GM18520 (cell line): ENCODE results near the gene JARID2.

ENCODE experiments used
- ATAC-seq: cut with Tn5 transposase; IDR thresholded peaks from one replicate; pipeline ENCODE4 v1.9.1; 2021; ENCODE audit not compliant: unreplicated experiment

Gene JARID2

DNA sequence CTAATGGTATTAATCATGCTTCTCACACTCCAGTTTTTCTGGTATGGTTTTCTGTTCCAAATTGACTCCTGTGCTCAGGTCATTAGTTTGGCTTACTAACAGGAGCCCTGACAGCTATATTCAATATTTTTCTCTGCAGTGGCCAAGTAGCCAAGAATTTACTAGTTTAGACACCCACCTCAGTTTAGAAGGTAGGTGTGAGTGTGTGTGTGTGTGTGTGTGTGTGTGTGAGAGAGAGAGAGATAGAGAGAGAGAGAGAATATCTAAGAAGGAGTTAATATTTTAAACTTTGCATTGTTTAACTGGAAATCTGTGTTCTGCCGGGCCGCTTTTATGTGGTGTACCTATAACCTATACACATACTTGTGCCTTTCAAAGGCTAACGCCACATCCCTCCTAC is 18.5 kb downstream of the JARID2 start:
- no peak for ATAC-seq

DNA sequence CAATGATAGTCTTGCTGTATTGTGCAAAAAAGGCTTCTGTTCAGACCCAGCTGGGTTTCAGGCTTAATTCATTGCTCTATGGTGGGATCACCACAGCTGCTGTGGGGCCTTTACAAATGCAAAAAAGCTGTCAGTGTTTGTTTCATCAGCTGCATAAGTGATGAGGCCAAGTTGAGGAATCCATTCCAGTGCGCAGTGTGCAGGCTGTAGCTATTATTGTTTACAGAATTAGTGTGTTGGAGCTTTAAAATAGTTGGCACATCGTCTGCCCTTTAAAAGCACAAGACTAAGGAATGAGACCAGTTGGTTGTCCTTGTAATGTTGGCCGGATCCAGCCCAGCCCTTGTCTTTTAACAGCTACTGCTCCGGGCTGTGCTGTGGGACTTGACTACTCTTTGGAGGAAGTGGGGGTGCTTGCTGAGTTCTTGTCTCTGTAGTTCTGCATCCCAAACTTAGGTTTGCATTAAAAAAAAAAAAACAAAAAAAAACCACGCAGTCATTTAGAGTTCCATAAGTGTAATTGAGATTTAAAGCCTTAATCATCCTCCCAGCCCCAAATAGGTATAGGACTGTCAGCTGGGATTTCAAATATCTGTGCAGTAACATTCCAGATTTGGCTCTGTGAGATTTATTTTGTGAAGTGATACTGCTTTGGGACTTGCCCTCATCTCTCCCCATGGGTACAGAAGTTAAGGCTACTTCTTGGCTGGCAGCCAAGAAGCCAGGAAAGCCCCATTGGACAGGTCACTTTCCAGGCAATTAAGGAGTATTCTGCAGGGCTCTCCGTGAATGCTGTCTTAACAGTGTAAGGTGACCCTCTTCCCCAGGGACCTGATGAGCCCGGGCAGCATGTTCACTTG is 19.3 kb downstream of the JARID2 start:
- ATAC-seq = no peak

DNA sequence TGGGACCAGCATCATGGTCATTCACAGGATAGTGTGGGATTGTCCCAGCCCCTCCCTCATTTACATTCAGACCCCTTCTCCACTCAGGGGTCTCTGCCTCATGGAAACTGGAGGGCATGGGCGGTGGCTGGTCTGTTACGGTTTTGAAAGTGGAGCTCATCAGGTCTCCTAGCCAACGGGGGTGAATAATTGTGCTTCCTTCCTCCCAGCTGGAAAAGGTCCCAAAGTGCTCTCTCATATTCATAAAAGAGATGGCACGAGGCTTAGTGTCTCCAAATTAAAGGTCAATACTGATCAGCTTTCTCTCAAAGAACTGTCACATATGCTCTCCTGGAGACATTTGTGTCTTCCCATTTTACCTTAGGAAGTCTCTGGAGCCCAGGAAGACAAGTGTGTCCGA is 19.9 kb downstream of the JARID2 start:
- ATAC-seq = no peak

DNA sequence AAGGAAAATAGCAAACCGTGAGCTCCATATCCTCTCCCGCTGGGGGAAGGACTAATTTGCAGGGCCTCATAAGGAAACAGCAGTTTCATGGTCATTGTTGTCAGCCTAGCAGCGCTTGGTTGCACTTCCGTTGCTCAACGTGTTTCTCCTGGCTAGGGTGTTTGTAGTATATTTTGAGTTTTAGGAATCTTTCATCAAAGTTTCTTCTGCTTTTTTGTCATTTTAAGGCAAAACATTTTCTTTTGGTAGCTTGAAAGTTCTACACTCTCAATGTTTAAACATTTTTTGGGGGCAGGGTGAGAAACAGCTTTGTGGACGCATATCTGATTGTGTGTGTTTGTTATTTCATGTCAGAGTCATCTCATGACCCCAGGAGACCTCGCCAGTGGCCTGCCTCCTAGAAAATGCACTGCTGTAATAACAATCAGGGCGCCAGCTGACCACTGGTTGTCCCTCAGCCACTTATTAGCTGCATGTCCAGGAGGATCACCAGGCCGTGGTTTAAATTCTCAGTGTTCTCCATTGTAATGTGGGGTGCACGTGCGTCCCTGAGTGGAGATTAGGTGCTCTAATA is 20.6 kb downstream of the JARID2 start:
- ATAC-seq = no peak

DNA sequence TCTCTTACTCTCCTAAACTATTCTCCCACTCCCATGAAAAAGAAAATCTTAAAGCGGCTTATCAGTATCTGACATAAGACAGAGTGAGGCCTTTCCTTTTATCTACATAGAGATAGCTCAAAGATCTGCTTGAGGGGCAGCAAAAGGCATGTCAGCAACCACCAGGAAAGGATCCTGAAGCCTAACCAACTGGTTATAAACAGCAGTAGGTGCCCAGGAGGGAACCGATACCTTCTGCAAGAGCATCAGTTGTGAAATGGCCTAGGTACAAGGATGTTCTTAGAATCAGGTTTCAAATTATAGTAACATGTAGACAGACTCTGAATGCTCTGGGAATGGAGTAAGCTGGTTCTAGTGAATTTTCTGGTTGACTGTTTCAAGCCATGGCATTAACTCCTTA is 21.4 kb downstream of the JARID2 start:
- no peak for ATAC-seq

DNA sequence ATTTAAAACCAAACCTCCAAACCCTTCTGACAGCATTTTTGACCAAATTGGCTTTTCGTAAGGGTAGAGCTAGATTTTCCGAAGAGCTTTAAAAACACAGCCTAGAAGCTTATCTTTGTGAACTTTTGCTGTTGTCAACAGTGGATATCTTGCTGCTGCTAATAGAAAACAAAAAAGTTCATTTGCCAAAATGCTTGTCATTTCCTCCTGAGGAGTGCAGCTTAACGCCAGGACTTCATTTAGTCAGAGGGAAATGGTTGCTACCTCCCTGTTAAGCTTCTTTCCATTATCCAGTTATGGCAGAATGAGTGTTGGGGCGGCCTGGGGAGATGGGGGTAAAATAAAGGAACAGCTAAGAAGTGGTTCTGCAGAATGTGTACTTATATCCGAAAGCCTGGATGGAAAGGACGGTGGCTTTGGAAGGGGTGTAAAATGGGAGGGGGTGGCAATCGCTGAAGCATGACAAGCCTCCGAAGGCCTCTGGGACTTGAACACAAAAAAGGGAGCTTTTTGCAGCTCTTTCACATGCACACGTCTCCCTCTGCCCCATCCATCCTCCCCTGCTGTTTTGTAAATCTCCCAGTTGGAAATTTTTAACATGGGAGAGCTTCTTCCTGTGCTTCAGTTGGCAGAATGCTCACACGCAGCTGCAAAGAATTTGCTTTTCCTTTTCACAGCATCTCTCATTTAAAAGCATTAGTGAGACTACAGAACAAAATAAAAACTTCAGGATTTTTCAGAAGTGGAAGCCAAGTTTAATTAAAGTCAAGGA is 22.5 kb downstream of the JARID2 start:
- no peak for ATAC-seq

DNA sequence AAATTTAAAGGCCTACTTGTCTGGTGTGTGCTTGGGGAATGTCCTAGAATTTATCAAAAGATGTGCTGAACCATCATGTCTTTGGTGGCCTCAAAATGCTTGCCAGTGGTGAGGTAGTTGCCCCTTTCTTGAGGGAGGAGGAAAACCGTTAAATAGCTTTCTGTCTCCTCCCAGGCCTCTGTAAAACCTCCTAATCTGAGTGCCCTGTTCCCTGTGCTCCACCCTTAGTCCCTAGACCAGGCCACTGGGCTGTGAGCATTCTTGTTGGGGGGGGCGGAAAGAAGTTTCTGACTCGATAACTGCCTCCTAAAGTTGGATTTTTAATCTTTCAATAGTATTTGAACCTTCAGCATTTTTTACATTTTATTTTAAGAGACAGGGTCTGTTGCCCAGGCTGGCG is 23.1 kb downstream of the JARID2 start:
- ATAC-seq = no peak

DNA sequence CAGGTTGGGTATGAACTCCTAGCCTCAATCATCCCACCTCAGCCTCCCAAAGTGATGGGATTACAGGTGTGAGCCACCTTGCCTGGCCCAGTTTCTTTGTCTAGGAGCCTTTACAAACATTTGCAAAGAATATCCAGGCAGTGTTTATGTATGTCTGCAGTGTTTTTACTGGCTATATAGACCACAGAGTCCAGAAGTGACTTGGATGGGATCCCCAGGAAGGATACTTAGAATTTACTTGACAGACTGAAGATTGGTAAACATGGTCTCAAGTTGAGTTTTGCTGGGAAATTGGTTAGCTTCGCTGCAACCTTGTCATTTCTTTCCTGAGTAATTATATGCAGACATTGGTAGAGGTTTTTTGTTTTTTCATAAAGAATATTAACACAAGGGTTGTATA is 23.8 kb downstream of the JARID2 start:
- ATAC-seq = no peak

DNA sequence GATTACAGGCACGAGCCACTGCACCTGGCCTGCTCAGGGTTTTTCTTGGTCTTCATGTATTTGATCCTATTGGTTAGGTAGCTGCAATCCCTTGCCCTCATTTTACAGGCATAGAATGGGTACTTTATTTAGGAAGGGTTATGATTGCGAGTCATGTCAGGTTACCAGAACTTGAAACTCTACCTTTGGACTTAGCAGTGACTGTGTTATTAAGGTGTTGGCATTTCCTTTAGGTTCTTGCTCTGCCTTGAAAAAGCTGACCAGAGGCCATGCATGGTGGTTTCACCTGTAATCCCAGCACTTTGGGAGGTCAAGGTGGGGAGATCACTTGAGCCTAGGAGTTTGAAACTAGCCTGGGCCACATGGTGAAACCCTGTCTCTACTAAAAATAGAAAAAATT is 24.5 kb downstream of the JARID2 start:
- no peak for ATAC-seq

DNA sequence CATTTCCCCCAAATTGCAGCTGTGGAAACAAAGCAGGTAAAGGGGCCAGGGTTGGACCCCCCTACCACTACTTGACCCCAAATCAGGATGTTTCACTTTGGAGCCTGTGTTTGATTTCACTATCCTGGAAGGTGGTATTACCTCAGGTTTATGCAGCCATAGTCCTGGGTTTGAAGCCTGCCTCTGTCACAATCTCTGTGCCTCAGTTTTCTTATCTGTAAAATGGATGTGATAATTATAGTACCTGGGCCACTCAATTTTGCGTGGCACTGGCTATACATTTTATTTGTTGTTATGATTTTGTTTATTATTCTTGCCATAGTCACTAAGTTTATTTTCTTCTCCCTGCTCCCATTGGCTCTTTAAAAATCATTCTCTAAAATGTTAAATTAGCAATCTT is 26.7 kb downstream of the JARID2 start:
- no peak for ATAC-seq

DNA sequence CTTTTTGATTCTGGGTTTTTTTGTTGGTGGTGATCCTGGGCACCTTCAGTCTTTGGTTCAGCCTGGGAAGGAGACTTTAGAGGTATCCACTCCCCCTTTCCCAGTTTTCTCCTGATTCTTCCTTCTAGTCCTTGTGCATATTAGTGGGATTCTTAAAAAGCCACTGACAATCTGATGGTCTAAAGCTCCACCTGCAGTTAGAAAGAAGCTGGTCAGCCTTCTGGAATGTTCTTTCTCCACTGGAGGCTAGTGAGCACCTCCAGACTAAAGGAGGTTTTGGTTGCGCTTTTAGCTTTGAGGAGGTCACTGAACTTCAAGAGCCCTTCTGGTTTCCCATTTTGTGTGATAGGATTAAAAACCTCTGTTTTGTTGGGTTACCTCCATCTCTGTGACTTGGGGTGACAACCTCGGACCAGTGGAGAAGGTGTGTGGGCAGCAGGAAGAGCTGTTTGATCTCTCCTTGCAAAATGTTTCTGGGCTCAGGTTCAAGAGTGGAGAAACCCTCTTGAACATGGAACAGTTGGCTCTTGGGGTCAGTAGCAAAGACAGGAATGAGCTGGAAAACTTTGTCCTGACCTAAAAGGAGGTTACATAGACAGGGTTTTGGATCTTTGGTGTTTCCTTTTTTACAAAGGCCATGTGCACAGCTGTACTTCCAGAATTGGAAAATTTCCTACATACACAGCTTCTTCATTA is 29.0 kb downstream of the JARID2 start:
- no peak for ATAC-seq

DNA sequence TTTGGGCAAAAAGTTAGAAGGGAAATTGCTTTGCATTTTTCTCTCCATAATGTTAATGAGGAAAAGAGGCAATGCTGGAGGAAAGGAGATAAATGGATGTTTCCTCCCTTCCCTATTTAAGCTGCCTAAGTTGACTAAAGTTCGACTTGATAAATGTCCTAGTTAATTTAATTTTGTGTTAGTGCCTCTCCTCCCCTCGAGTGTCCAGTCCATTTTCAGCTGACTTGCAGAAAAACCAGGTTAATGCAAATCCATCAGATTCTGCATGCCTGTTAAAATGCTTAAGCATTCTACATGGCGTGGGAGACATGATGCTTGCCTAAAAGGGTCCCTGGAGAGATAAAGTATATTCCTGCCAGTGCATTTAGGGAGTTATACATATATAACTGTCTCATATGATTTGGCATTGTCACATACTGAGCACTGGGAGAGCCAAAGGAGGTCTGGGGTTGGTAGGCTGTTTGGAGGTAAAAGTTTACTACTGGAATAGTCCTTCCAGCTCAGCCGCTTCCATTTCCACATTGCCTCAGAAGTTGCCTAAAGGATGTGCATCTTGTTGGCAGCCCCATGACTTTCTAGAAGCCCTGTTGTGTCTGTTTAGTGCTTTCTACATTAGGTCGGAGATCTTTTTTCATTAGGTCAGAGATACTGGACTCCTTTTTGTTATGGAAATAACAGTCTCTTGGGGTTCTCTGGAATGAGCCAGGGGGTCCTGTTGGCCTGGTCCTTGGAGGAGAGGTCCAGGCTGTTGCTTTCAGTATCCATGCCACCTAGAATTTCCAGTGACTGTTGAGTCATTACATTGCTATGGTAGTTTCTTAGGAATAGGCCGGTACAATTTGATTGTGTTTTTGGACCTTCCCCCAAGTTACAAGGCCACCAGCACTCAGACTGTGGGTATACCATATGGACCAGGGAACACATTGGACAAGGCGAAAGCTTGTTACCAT is 30.4 kb downstream of the JARID2 start:
- ATAC-seq = no peak

DNA sequence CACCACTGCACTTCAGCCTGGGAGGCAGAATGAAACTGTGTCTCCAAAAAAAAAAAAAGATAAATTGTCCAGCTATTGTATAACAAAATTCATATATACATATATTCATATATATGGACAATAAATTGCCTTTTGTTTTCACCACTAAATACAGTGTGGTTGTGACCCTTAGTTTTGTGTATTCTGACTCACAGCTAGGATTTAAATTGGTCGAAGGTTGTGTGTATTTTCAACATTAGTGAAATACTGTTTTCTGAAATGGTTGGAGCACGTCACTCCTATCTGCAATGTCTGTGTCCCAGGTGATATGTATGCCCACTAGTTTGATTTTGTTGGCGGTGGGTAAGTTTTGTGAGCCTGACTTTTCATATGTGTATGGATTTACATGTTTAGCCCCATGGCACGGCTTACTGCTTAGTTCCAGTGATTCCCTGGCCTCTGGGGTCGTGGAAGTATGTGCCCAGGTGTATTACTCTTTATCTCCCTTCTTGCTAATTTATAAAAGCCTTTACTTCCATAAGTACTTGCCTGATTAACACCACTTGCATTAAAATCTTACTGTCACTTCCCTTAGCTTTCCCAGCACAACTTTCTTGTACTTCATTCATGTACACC is 33.3 kb downstream of the JARID2 start:
- no peak for ATAC-seq

DNA sequence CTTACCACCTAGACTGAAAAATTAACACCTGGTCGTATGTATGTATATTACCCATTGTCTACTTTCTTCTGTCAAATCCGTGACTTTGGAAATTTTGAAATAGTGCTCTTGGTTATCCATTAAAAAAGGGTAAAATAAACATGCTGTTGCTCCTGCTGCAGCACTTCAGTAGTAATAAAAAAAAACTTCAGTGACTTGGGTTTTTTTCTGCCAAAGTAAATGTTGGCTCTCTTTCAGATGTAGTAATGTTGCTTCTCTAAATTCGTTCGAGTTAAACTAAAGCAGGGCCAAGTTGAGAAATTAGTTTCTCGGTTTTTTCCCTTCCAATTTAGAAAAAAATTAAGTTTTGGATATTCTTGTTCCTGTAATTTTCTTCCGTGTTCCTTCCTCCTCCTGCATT is 34.2 kb downstream of the JARID2 start:
- ATAC-seq = no peak

DNA sequence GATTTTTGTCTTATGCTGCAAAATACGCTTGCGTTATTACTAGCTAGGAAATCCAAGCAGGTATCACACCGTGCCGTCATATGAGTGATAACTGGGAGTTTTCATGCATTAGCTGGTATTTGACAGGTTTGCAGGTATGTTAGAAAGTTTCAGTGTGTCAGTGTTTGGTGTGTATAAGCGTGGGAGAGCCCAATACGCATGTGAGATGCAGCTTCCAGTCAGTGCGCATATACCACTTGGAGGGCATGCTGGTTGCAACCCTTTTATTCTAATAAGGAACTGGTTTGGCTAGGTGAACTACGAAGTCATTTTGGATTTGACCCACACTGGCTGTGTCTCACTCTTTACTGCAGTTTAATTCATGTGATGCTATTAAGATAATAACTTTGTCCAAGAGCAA is 35.1 kb downstream of the JARID2 start:
- no peak for ATAC-seq

DNA sequence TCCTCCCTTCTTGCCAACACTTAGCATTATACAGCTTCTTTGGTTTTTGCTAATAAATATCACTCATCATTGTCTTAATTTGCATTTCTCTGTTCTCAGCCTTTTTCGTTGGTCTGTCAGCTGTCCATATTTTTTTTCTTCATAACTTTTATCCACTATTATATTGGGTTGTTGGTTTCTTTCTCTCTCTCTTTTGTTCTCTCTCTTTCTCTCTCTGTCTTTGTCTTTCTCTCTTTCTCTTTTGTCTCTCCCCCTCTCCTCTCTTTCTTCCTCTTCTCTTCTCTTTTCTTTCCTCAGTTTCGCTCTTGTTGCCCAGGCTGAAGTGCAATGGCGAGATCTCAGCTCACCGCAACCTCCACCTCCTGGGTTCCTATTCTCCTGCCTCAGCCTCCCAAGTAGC is 36.5 kb downstream of the JARID2 start:
- ATAC-seq = no peak

DNA sequence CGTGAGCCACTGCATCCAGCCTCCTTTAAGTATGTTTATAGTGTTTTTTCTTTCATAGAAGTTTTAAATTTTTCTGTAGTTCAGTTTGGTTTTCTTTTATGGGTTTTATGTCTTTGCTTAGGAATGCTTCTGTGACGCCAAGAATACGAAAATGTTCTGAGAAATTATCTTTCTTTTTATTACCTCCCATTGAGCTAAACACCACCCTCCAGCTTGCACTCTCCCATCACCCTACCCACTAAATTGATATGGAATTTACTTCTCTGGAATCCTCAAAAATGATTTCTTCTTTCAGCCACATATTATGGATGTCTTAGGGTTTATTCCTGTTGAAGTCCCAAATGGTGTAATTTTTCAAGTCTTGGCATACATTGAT is 38.1 kb downstream of the JARID2 start:
- ATAC-seq = no peak

DNA sequence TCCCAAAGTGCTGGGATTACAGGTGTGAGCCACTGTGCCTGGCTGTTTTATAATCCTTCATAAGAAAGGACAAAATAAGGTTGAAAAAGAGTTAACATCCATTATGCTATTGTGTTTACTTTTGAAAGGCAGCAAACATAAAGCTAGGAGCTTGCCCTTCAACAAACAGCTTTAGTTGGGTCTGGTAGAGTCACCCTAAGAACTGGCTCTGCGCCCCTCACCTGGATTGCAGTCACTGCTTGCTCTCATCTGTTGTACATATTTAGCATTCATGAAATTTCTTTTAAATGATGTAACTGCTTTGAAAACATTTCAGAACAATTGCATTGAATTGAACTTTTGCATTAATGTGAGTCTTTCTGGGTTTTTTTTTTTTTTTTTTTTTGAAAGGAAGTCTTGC is 38.9 kb downstream of the JARID2 start:
- no peak for ATAC-seq

DNA sequence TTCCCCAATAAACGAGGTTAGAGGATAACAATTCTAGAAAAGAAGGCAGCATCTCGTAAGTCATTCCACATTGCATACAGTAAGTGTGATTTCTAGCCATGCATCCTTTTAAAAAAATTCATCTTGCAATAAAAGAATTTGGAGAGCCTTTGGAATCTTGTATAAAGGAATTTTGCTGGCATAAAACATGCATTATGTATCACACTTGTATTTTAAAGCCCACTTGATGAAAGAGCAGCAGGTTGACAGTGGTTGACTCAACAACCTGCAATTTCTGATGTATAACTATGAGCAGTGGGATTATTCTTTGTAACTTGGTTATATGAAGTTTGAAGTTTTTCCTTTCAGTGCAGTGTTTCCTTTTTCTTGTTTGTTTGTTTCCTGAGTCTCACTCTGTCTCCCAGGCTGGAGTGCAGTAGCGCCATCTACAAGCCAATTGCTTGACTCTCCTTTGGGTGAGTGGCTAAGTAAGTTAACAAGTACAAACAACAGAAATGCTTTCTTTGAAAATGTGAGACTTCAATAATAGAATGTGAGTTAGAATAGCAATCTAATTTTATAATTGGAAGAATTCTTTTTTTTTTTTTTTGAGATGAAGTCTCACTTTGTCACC is 39.9 kb downstream of the JARID2 start:
- no peak for ATAC-seq
